NCI-H526 treated with DMSO at 0.1 percent for 48 hours (cell line): ENCODE results near the gene LNX1.

ENCODE experiments used
- DNase-seq: peaks from one replicate; lab custom pipeline; 2025; lab: John Stamatoyannopoulos, UW

The LNX1 gene

DNA sequence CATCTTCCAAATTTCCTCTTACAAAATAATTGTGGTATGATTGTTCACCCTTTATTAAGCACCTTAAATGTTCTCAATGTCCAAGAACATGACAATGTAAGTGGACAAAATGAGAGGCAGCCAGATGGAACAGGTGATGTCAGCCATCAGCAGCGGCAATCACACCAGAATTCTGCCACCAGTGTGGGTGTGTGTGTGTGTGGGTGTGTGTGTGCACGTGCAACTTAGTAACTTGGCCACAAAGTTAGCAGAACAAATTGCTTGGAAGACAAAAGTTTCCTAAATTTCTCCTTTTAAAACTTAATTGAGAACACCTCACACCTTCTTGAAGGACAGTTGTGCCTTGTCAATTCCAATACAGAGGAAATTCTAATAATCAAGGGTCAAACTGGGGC, 18.7 kb downstream of the LNX1 start:
- no peak for DNase-seq

GRCh38 chr4:53571936-53572599, 19.2 kb downstream of the LNX1 start:
- no peak for DNase-seq

GRCh38 chr4:53563824-53564223, 27.5 kb downstream of the LNX1 start:
- no peak for DNase-seq

DNA sequence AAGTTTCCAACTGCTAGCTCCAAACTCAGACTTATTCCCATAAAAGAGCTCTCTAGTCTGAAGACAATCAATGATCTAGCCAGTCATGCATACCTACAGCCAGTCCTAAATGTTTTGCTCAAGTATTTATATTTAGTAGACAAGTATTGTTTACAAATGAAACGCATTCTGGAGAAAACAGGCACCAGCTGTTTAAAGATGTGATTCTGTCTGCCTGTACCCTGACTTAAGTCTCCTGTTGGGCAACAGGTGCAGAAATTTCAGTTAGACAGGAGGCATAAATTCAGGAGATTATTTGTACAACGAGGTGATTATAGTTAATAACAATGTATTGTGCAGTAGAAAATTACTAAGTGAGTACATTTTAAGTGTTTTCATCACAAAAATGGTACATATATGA, 28.9 kb downstream of the LNX1 start:
- no peak for DNase-seq

DNA sequence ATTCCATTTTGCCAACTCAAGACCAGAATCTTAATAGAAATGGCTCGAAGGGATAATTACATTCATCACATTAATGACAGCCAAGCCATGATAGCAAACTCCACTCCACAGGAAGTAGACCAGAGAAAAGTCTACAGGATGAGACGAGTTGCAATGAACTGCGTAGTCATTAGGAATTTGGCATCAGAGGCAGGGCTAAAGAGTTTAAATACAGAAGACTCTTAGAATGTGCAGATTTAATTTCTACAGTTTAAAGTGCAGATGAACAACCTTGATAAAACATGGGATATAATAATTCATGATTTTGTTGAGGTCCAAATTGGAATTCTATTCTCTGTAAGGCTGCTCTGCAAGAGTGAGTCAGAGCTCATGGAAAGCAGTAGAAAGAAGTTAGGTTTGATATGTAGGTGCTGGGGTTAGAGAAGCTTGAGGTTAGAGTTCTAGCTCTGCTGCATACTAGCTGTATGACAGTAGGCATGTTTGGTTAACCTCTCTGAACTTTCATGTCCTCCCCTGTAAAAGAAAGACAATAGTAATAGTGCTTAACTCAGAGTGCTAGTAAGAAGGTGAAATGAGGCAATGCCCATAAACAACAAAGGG, 32.2 kb downstream of the LNX1 start:
- DNase-seq, result no peak

DNA sequence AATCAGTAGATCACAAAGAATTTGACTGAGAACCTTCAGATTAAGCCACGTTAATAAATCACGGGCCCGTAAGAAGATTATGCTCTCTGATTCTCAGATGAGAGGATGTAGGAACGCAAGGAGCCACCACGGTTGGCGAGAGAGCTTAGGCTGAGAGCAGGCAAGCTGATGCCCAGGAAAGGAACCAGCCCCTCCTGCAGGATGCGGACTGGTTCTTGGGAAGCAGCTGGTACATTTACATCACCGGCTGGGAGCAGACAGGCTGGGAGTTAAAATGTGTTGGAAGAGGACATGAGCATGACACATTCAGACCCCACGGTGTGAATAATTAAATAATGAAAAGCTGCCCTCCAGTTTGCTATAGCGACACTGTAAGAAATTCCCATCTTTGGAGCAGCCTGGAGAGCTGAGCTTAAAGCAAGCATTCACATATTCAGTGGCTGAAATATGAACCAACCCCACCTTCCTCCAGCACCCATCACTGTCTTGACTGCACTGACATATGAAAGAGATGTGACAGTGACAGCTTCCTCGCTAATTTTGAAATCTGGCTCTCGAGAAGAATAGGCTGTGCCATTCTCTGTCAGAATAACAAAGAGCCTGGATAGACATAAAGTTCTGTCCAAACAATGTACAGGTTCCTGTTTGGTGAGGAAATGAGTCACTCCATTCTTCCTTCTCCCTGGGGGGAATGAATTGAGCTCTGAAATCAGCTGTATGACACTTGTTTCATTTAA, 33.1 kb downstream of the LNX1 start:
- no peak for DNase-seq

DNA sequence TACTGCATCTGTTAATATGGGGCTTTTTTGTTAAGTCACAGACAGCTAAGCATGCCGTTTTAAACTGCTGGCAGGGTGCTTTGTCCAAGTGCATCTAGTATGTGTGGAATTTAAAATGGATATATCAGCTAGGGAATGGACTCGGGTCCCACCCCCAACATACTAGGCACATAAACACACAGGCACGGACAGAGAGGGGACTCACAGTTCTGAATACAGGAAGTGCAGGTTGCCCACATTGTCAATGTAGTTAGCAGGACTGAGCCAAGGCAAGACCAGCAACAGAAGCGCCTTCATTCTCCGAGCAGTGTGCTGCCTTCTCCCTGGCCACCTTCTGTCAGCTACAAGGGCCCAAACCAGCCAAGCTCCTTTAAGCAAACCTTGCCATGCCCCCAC, 33.6 kb downstream of the LNX1 start:
- no peak for DNase-seq

GRCh38 chr4:53556651-53557050, 34.6 kb downstream of the LNX1 start:
- no peak for DNase-seq

DNA sequence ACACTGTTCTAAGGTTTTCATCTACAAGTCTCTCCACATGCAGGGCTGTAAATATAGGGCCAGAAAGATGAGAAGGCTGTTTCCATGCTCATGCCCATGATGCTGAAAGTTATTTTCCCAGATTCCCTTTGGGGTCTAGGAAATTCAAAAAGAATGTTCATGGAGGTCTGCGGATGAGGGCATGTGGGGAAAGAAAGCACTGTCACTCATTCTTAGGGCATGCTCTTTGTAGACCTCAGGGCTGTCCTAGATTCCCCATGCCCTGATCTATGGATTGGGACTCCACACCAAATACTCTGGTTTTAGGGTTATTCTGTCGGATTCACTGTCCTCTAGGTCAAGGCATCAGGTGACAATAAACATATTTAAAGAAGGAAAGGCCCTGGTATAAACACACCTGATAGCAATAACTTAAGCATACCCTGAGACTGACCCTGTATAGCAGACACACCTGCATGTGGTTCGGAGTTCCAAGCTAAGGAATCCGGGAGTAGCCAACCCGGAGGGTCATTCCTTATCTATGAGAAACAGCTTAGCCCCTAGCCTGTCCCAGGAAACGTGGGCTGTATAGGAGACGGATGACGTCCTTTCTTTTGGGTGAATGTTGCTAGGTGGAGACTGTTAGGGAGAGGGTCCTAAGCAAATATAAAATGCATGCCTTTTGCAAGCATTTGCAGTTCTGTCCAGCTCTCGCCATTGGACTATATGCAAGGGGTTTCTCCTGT, 37.6 kb downstream of the LNX1 start:
- no peak for DNase-seq

- DNase-seq, result no peak
Observed at GRCh38 chr4:53552711-53553110, 38.6 kb downstream of the LNX1 start.

- no peak for DNase-seq
Observed at GRCh38 chr4:53551958-53552357, 39.3 kb downstream of the LNX1 start.

- no peak for DNase-seq
Observed at GRCh38 chr4:53551281-53551864, 39.9 kb downstream of the LNX1 start.

DNA sequence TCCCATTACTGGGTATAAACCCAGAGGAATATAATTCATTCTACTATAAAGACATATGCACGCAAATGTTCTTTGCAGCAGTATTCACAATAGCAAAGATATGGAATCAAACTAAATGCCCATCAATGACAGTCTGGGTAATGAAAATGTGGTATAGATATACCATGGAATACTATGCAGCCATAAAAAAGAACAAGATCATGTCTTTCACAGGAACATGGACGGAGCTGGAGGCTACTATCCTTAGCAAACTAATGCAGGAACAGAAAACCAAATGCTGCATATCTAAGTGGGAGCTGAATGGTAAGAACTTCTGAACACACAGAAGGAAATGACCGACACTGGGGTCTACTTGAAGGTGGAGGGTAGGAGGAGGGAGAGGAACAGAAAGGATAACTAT, 42.6 kb downstream of the LNX1 start:
- DNase-seq, result no peak

- DNase-seq, result no peak
Observed at GRCh38 chr4:53547983-53548382, 43.3 kb downstream of the LNX1 start.

DNA sequence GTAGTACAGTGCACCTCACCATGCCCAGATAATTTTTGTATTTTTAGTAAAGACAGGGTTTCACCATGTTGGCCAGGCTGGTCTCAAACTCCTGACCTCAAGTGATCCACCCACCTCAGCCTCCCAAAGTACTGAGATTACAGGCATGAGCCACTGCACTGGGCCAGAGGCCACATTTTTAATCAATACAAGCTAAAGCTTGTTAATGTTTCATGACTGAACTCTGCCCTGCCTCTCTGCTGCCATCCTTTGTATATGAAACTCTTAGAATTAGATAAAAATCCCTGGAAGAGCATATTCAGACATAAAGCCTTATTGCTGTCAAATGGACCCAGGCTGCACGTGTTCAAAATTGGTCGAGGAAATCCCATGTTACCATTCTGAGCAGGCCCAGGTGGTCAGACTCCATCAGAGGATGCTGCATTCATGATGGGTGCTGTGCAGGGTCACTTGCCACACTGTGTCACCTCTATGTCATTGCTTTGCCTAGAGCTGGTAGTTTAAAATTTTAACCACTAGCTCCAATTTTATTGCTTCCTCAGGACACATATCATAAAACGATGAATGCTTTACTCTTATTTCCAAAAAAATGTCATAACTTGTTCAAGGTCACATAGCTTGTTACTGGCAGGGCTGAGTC, 45.2 kb downstream of the LNX1 start:
- no peak for DNase-seq

DNA sequence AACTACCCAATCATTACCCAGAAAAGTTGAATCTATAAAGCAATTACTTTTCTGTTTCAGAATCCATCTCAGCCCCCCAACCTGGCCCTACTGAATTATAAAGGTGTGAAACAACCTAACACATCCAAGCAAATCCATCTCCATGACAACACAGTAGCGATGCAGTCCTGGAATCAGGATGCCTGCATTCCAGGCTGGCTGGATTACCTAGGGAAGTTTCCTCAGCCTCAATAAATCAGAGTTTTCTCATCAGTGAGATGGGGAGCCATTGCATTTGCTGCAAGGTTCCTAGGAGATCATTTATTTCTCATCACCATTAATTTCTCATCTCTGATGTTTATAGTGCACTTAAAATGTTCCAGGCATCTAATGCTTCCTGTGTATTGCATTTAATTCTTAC, 46.0 kb downstream of the LNX1 start:
- no peak for DNase-seq

GRCh38 chr4:53543561-53543960, 47.7 kb downstream of the LNX1 start:
- DNase-seq, result no peak

- DNase-seq, result peak; percentile 55
Observed at GRCh38 chr4:53541577-53542206, 49.6 kb downstream of the LNX1 start.

- DNase-seq, result no peak
Observed at GRCh38 chr4:53538756-53539155, 52.5 kb downstream of the LNX1 start.

DNA sequence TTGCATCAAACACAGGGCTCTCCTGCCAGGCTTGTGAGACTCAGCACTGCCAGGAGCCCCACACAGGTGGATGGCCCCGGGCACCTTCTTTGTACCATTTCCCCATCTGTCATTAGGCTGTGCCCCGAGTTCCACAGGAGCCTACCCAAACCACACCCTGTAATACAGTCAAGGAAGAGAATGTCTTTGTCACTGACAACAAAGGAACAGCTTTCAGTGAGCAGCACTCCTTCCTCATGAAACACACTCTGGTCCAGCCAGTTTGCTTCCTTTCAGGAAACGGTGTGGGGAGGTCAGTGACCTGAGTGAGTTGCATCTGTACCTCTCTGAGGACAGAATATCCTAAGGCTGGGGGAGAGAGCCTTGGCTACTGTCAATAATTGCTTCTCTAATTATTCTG, 53.7 kb downstream of the LNX1 start:
- no peak for DNase-seq

DNA sequence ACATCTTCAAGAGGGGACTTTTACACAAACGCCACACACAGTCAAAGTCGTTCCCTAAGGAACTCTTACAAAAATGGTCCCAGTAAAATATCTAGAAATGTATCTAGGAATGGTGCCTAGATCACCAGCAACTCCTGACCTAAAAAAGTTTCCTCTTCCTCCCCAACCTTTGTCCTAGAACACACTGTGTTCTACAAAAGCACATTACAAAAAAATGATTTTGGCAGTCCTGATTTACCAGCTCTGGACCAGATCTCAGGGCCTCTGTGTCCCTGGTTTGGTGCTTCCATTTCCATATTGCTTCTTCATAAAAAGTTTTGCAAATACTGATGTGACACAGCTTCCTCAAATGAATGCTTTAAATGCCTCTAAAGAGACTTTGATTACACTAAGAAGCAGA, 55.0 kb downstream of the LNX1 start:
- no peak for DNase-seq

DNA sequence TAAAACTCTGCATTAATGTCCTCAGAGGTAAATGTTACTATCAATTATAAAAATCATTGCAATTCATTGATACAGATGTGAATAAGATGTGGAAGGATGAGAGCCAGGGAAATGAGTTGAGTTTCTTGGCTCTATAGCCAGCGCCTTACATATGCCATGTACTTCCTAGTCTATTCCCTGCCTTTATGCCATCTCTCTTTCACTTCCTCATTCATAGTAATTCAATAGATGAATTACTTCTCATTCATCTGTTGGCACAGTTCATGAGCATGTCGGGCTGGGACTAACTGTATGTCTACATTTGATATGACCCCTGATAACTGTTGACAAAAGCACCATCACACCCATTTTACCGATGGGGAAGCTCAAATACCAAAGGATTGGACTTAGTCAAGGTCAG, 55.7 kb downstream of the LNX1 start:
- DNase-seq, result no peak
